ENCODE data around the gene ARMC12. TPM values are rescaled to one million over a fixed set of nuclear protein-coding genes. Genes with fewer than 3 reads are reported as not detected.

The ARMC12 gene
- total RNA-seq, 4 donors from 2014 or later = 1.6 TPM; not detected in 2

DNA sequence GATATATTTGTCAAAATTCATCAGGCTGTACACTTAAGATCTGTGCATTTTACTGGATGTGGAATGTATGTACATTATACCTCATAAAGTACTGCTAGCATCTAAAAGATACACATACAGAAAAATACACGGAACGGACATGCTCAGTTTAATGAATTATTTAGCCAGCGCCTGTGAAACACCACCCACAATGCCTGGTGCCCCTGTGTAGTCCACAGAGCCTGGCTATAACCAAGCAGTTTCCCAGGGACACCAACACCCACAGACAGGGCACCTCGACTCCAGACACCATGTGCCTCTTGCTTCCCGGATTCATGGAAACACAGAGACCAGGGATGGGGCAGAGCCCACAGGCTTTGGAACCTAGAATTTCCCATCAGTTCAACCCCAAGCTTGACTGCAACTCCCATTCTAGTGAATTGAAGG lies 17.4 kb upstream of the ARMC12 start:
- no peaks in the 10 kb centered on the region for H3K27me3 ChIP-seq
- no peaks in the 10 kb centered on the region for H3K36me3 ChIP-seq
- H3K9me3 ChIP-seq = no peaks in the 10 kb centered on the region
- peaks cover 0 to 4% of the 10 kb centered on the region in 2 donors for H3K4me1 ChIP-seq
- DNase-seq = peak in 1 of 2 donors; percentile 27
- H3K27ac ChIP-seq = peak overlapping the region; percentile 70 to 71
- no peak overlapping the region for H3K4me3 ChIP-seq
- TF ChIP-seq, protein P1, sequence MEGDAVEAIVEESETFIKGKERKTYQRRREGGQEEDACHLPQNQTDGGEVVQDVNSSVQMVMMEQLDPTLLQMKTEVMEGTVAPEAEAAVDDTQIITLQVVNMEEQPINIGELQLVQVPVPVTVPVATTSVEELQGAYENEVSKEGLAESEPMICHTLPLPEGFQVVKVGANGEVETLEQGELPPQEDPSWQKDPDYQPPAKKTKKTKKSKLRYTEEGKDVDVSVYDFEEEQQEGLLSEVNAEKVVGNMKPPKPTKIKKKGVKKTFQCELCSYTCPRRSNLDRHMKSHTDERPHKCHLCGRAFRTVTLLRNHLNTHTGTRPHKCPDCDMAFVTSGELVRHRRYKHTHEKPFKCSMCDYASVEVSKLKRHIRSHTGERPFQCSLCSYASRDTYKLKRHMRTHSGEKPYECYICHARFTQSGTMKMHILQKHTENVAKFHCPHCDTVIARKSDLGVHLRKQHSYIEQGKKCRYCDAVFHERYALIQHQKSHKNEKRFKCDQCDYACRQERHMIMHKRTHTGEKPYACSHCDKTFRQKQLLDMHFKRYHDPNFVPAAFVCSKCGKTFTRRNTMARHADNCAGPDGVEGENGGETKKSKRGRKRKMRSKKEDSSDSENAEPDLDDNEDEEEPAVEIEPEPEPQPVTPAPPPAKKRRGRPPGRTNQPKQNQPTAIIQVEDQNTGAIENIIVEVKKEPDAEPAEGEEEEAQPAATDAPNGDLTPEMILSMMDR (IDR thresholded peaks at IDR 0.05) = no peak
- TF ChIP-seq POLR2A (IDR thresholded peaks at IDR 0.05) = no peak
- intact Hi-C loops (cut with DNase I; ENCODE audit: low total_unique reads) = no loop called here

DNA sequence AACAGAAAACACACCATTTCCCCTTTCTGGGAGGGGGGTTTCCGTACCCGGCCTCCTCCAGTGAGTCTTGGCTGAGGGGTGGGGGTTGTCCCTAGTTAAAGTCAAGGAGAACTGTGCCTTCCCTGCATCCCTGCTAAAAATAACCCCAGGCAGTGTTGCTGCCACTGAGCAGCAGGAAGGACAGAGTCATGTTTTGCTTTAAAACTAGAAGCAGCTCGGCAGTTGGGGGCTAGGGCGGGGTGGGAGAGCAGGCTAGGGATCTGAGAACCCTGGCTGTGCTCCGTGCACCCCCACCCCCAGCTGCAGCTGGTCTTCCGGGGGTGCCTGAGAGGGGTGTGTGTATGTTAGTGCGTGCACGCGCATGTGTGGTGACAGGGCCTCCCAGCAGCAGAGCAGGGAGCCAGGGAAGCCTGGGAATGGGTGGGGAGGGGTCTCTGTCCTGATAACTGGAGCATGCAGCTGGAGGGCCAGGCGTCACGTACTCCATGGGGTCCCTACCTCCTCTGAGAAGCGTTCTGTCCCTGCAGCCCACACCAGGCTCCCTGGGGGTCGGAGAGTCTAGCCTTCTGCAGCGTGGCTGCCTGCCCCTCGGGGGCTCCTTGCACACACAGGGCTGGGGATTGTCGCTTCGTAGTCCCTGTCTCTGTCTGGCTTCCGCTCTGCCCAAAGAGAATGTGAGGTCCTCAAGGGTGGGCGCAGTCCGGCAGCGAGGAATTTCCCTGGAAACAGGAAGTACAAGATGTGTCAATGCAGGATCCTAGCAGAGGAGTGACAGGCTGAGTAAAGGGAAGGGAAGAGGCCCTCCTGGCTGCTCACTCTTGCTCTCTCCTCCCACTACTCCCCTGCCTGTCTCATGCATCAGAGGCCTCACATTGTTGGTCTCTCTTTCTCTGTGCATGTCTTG lies 16.8 kb upstream of the ARMC12 start:
- TF ChIP-seq, protein P1 (IDR thresholded peaks at IDR 0.05) = no peak
- TF ChIP-seq POLR2A (IDR thresholded peaks at IDR 0.05) = peak in 1 of 2 donors; percentile 1
- Histone ChIP-seq H3K36me3 (no peaks in the 10 kb centered on the region), H3K27ac (peak overlapping the region; percentile 70 to 71), H3K4me3 (no peak overlapping the region), H3K4me1 (peaks cover 0 to 4% of the 10 kb centered on the region in 2 donors), H3K27me3 (no peaks in the 10 kb centered on the region), H3K9me3 (no peaks in the 10 kb centered on the region)
- intact Hi-C loops (cut with DNase I; ENCODE audit: low total_unique reads) = no loop called here
- peak in 1 of 2 donors; percentile 48 for DNase-seq

DNA sequence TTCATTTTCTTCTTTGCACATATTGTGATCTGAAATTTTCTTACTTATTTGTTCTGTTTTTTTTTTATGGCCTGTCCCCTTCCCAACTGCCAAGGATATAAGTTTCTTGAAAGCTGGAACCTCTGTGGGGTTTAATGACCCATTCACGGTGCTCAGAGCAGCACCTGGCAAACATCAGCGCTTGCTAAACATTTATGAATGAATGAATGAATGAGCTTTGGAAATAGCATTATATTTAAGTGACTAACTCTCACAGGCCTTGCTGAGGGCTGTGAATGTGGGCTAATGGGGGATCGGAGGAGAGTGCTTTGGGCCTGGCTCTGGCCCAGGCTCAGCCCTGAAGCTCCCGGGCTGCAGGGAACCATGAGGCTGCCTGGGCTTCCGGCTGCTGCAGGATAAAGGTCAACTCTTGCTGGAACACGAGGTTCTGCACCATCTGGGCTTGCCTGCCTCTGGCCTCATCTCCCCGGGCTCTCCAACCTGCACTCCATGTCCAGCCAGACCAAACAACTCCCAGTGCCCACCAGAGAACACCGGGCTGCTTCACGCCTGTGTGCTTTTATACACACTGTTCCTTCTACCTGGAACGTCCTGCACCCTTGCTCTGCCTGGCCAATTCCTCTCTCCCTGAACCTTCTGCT lies 14.6 kb upstream of the ARMC12 start:
- Histone ChIP-seq H3K36me3 (no peaks in the 10 kb centered on the region), H3K9me3 (no peaks in the 10 kb centered on the region), H3K4me1 (peaks cover 10 to 20% of the 10 kb centered on the region in 2 donors), H3K27ac (peak overlapping the region; percentile 20 to 32), H3K27me3 (no peaks in the 10 kb centered on the region), H3K4me3 (no peak overlapping the region)
- DNase-seq = peak; percentile 52 to 67
- TF ChIP-seq, protein P1 (IDR thresholded peaks at IDR 0.05) = no peak
- TF ChIP-seq POLR2A (IDR thresholded peaks at IDR 0.05) = no peak
- intact Hi-C loops (cut with DNase I; ENCODE audit: low total_unique reads) = no loop called here

DNA sequence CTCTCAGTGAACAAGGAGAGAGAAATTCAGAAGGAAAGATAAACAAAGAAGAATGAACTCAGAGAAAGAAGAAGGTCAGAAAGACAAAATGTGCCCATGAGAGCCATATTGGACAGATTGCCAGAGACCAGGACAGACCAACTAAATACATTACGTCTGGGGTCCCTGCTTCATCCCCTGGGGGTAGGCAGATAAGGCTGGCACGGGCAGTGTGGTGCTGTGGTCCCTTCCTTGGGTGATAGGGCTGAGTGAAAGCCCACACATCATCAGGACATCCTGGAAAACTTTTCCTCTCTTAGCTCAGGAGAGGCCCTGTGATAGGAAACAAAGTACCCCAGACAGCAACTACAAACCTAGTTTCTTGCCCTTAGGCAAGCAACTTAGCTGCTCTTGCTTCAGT lies 13.2 kb upstream of the ARMC12 start:
- no peak overlapping the region for H3K4me3 ChIP-seq
- H3K36me3 ChIP-seq = no peaks in the 10 kb centered on the region
- DNase-seq = no peak
- H3K9me3 ChIP-seq = no peaks in the 10 kb centered on the region
- TF ChIP-seq, protein P1 (IDR thresholded peaks at IDR 0.05) = no peak
- TF ChIP-seq POLR2A (IDR thresholded peaks at IDR 0.05) = no peak
- peak overlapping the region; percentile 98 to 100 for H3K27ac ChIP-seq
- peaks cover 10 to 24% of the 10 kb centered on the region in 2 donors for H3K4me1 ChIP-seq
- intact Hi-C loops (cut with DNase I; ENCODE audit: low total_unique reads) = no loop called here
- no peaks in the 10 kb centered on the region for H3K27me3 ChIP-seq

DNA sequence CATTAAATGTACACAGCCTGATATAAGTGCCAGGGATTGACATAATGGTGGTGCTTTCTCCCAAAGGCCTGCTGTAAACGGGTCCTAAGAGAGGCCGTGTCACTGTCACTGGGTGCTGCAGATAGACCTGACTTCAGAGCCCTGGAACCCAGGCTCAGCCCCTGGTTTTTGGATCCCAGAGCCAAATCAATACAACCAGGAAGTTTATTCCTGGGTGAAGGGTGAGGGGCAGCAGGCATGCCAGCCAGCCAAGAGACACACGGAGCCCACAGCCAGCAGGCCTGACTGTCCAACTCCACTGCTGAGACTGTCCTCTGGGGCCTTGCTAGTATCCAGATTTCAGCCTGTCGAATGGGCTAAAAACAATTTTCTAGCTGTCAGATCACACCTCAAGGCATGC lies 12.8 kb upstream of the ARMC12 start:
- intact Hi-C loops (cut with DNase I; ENCODE audit: low total_unique reads) = no loop called here
- H3K4me1 ChIP-seq = peaks cover 14 to 28% of the 10 kb centered on the region in 2 donors
- no peak for TF ChIP-seq POLR2A (IDR thresholded peaks at IDR 0.05)
- TF ChIP-seq, protein P1 (IDR thresholded peaks at IDR 0.05) = no peak
- peak overlapping the region; percentile 98 to 100 for H3K27ac ChIP-seq
- no peaks in the 10 kb centered on the region for H3K36me3 ChIP-seq
- no peak for DNase-seq
- no peak overlapping the region for H3K4me3 ChIP-seq
- no peaks in the 10 kb centered on the region for H3K27me3 ChIP-seq
- no peaks in the 10 kb centered on the region for H3K9me3 ChIP-seq

Measured in uterus (tissue), 4 donors.